Heart right ventricle (tissue), 16 donors: ENCODE data around the gene ACTR3C. TPM values are rescaled to one million over a fixed set of nuclear protein-coding genes. Genes with fewer than 3 reads are reported as not detected.
A peak's percentile ranks its signal among the peaks of the same experiment; 100 is the strongest.

ENCODE experiments used
- ATAC-seq, 8 donors: fragments of 200-7000 bp; cut with Tn5 transposase; one replicate each; pipeline ENCODE4 v1.9.1; 2020; ENCODE audit warnings: mild to moderate bottlenecking in 8 of 8, moderate library complexity in 8 of 8, moderate number of reproducible peaks in 1 of 8
- DNase-seq, 2 donors: peaks; one replicate each; pipeline ENCODE4 v3.0.0-alpha.2; 2020
- H3K27ac ChIP-seq, 10 donors: fragments of 200-600 bp; sonication (generic) in 2 of 10; one replicate each; pipeline versions ENCODE4 v1.5.0 to v1.8.0; 2020 to 2022; ENCODE audit warnings: mild to moderate bottlenecking in 3 of 10
- H3K27me3 ChIP-seq, 7 donors: fragments of 200-600 bp; one replicate each; pipeline ENCODE4 v1.8.0; 2021 to 2022; ENCODE audit warnings: mild to moderate bottlenecking in 2 of 7
- H3K36me3 ChIP-seq, 9 donors: fragments of 200-600 bp; sonication (generic) in 1 of 9; one replicate each; pipeline versions ENCODE4 v1.5.0 to v1.8.0; 2020 to 2022; ENCODE audit warnings: mild to moderate bottlenecking in 2 of 9
- H3K4me1 ChIP-seq, 9 donors: fragments of 200-600 bp; sonication (generic) in 1 of 9; one replicate each; pipeline versions ENCODE4 v1.5.0 to v1.8.0; 2020 to 2022; ENCODE audit warnings: mild to moderate bottlenecking in 4 of 9
- H3K4me3 ChIP-seq, 10 donors: fragments of 200-600 bp; sonication (generic) in 2 of 10; one replicate each; pipeline versions ENCODE4 v1.5.0 to v1.8.0; 2020 to 2022; ENCODE audit warnings: mild to moderate bottlenecking in 7 of 10, moderate library complexity in 2 of 10
- H3K9me3 ChIP-seq, 11 donors: fragments of 200-600 bp in 10 of 11; sonication (generic) in 2 of 11; one replicate each; pipeline versions ENCODE4 v1.5.0 to v1.8.0; 2013 to 2022; ENCODE audit warnings: mild to moderate bottlenecking in 2 of 11, control low read depth in 1 of 11, moderate library complexity in 1 of 11
- CTCF ChIP-seq, 9 donors: fragments of 200-600 bp; sonication (generic) in 2 of 9; IDR thresholded peaks; one replicate each; pipeline versions ENCODE4 v1.5.0 to v1.8.0; 2021 to 2022; ENCODE audit warnings: antibody characterized with exemption in 9 of 9, mild to moderate bottlenecking in 5 of 9, moderate library complexity in 1 of 9
- WGBS, 2 donors: extraction: QIAGEN DNeasy Blood & Tissue Kit; methylation state at CpG; one replicate each; pipeline ENCODE4 v1.1.7; 2013; ENCODE audit warnings: inconsistent platforms in 1 of 2; 5-methylcytosine and 5-hydroxymethylcytosine counted together
- intact Hi-C, 10 donors: fragments of 100-400 bp; cut with DNase I; formaldehyde crosslinking; loops; one replicate each; pipeline versions ENCODE4 v1.11.1 to v1.14.2; 2022
- polyA plus RNA-seq, 2 donors: library from polyadenylated mRNA; stranded (reverse); fragments of 200-250 nt; gene quantifications; one replicate each; pipeline ENCODE4 v1.2.3, GENCODE V29; 2013
- total RNA-seq, 10 donors: library from RNA; stranded (reverse); fragmentation: NEBNext Ultra II Directional in 3 of 10; extraction: Animal tissue kit (Norgen Biotek cat#: 25700) in 3 of 10; gene quantifications; one replicate each; pipeline versions ENCODE4 v1.2.1 to v1.2.4, GENCODE V29; 2021 to 2023
- donor health status: Arrhythmogenic right ventricular cardiomyopathy.
- donor health status: ischemic (EF 13 %, LVEDD 7.1; RV severe dilation, severe dysfunction).
- donor health status: healthy with polysubstance abuse.
- donor health status: DM: no; HTN: yes; CAD: no.
- donor health status: DM: no; HTN: no; CAD: no.
- donor health status: ischemic (EF 25% LVEDD 6.9; RV normal size, moderate dysfunction).
- donor health status: ischemic (EF 25% LVEDD 5.7; RV mildly dilated, moderate dysfunction).
- donor health status: healthy.
- donor health status: DM: yes; HTN: yes; CAD: no.
- donor health status: Ischemic cardiomyopathy.
- donor health status: ischemic (EF 35%, LVEDD 5.7; RV mildly dilated, moderate dysfunction).
- donor health status: nonischemic (EF 11% LVEDD 7.7; RV severe dilation, severe dysfunction).
- donor health status: DM: yes; HTN: yes; CAD: no.
- donor health status: PGD.
- donor health status: ischemic (EF 29% LVEDD 5.4; RV normal size, mild dysfunction).
- donor health status: nonischemic (EF 23%, LVEDD 6.1; RV moderate dilation, normal function).

The ACTR3C gene
- total and polyA plus RNA-seq, 12 donors = 2.6 to 7.0 (median 3.5) TPM

DNA sequence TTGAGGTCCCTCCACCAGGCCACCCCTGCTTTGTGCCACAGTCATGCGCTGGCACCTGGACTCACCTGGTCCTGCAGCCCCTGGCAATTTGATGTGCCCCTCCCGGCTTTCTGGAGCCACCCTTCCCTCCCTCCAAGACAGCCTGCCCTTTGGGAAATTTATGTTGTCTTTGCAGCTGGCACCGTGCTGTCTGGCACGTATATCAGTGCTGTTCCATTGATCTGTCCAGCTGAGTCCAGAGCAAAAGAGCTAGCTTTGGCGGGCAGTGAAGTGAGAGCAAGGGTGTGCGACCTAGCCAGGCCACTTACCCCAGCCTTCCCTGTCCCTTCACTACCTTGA is 12.4 kb upstream of the ACTR3C start:
- no peak for TF ChIP-seq CTCF (IDR thresholded peaks at IDR 0.05)
- H3K9me3 ChIP-seq = no peaks in the 10 kb centered on the region
- WGBS, 2 donors = 81 to 83% methylated on average over 6 of the region's 6 CpGs
- ATAC-seq (no peak), DNase-seq (no peak)
- peak overlapping the region in 1 of 10 donors; percentile 16 for H3K27ac ChIP-seq
- H3K27me3 ChIP-seq = peaks cover 0 to 12% (median 7%) of the 10 kb centered on the region in 7 donors
- peaks cover 0 to 8% (median 0%) of the 10 kb centered on the region in 9 donors for H3K36me3 ChIP-seq
- no peak overlapping the region for H3K4me3 ChIP-seq
- peaks cover 0 to 17% (median 12%) of the 10 kb centered on the region in 9 donors for H3K4me1 ChIP-seq
- intact Hi-C loops = no loop called here

DNA sequence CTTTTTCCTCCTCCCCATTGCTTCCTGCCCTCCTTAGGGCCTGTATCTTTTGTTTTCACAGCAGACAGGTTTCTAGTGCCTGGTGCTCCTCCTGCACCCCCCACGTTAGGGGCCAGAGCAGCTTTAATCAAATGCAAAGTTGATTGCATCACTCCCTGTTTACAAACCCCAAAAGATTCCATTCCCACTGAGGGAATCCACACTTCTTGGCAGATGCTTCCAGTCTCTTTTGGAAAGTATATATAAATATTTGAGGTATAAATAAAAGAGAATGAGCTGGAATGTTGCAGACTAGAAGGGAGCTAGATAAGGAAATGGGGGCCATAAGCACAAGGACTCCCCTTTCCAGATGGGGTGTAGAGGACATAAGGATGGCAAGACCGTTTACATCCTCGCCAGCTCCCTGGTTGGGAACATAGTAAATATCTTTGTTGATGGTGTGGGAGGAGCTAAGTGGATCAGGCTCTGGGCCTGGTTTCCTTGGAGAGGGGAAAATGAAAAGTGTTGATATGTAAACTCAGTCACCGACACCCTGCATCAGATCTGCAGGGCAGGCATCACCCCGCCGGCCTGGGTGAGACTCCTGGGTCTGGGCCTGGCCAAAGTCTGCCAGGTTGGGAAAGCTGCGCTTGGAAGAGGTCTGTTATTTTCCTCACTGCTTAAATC is 11.9 kb upstream of the ACTR3C start:
- DNase-seq (no peak), ATAC-seq (no peak)
- peaks cover 0 to 7% (median 3%) of the 10 kb centered on the region in 7 donors for H3K27me3 ChIP-seq
- intact Hi-C loops = no loop called here
- no peak for TF ChIP-seq CTCF (IDR thresholded peaks at IDR 0.05)
- 52 to 61% methylated on average over 7 of the region's 7 CpGs for WGBS, 2 donors
- peak overlapping the region in 1 of 10 donors; percentile 16 for H3K27ac ChIP-seq
- peaks cover 0 to 12% (median 8%) of the 10 kb centered on the region in 9 donors for H3K4me1 ChIP-seq
- H3K4me3 ChIP-seq = no peak overlapping the region
- peaks cover 0 to 13% (median 0%) of the 10 kb centered on the region in 9 donors for H3K36me3 ChIP-seq
- H3K9me3 ChIP-seq = no peaks in the 10 kb centered on the region

DNA sequence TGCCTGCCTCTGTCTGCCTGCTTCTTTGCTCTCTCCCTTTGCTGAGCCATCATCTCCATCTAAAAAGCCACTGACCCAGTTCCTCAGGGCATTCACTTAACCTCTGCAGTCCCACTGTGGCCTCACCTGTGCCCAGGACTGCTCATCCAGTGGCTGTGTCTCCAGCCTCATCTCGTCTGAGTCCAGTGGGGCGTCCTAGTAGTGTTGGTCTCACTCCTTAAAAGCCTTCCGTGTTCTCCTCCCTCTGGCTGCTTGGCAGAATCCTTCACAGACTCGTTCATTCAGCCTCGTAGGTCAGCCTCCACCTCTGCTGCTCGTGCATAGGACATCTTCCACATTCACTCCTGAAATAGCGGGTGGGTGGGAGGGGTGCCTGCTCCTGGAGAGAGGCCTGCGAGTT is 10.8 kb upstream of the ACTR3C start:
- DNase-seq = no peak
- Histone ChIP-seq H3K27ac (no peak overlapping the region), H3K36me3 (peaks cover 0 to 18% (median 0%) of the 10 kb centered on the region in 9 donors), H3K4me3 (no peak overlapping the region), H3K4me1 (peaks cover 0 to 7% (median 0%) of the 10 kb centered on the region in 9 donors), H3K9me3 (no peaks in the 10 kb centered on the region), H3K27me3 (no peaks in the 10 kb centered on the region)
- ATAC-seq = no peak
- 91 to 95% methylated on average over 8 of the region's 8 CpGs for WGBS, 2 donors
- intact Hi-C loops = no loop called here
- no peak for TF ChIP-seq CTCF (IDR thresholded peaks at IDR 0.05)

DNA sequence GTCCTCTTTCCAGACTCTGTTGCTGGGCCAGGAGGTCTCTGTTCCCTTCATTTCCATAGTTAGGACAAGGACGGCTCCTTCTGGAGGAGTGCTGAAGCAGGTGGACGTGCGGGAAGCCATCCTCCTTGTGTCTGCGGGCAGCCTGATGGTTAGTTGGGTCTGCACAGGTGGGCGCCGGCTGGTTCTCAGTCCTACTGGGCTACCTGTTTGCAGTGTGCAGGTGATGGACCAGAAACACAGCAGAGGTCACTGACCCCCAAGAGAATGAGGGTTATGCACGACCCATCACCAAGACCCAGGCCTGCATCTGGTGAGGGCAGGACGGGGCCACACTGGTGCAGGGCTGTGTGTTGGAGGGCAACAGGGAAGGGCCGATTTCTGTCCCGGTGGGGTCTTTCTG is 10.3 kb upstream of the ACTR3C start:
- 94 to 96% methylated on average over 10 of the region's 10 CpGs for WGBS, 2 donors
- DNase-seq (no peak), ATAC-seq (no peak)
- Histone ChIP-seq H3K4me3 (no peak overlapping the region), H3K27ac (no peak overlapping the region), H3K4me1 (peaks cover 0 to 7% (median 0%) of the 10 kb centered on the region in 9 donors), H3K36me3 (peaks cover 0 to 23% (median 0%) of the 10 kb centered on the region in 9 donors), H3K27me3 (no peaks in the 10 kb centered on the region), H3K9me3 (no peaks in the 10 kb centered on the region)
- intact Hi-C loops = no loop called here
- TF ChIP-seq CTCF (IDR thresholded peaks at IDR 0.05) = no peak
